Subcutaneous abdominal adipose tissue (tissue), 5 donors: Measurements from ENCODE around the gene NR3C1.

Experiments
- H3K27ac ChIP-seq: one replicate; pipeline ENCODE4 v1.7.0; 2013; ENCODE audit warnings: low read depth, mild to moderate bottlenecking, inconsistent platforms, low read length, moderate library complexity
- H3K27me3 ChIP-seq, 5 donors: one replicate each; pipeline ENCODE4 v1.7.0; 2013; ENCODE audit warnings: low read length in 5 of 5, inconsistent platforms in 1 of 5; ENCODE audit not compliant: control insufficient read depth in 5 of 5, insufficient read depth in 4 of 5
- H3K36me3 ChIP-seq, 5 donors: one replicate each; pipeline ENCODE4 v1.7.0; 2013; ENCODE audit warnings: low read length in 5 of 5; ENCODE audit not compliant: control insufficient read depth in 5 of 5, insufficient read depth in 5 of 5
- H3K4me1 ChIP-seq, 5 donors: one replicate each; pipeline ENCODE4 v1.7.0; 2013; ENCODE audit warnings: low read length in 5 of 5, mild to moderate bottlenecking in 3 of 5, moderate library complexity in 1 of 5; ENCODE audit not compliant: control insufficient read depth in 5 of 5, insufficient read depth in 5 of 5
- H3K4me3 ChIP-seq, 5 donors: one replicate each; pipeline ENCODE4 v1.7.0; 2013; ENCODE audit warnings: low read length in 5 of 5, low read depth in 1 of 5
- H3K9ac ChIP-seq, 5 donors: one replicate each; pipeline ENCODE4 v1.7.0; 2013; ENCODE audit warnings: low read length in 5 of 5, mild to moderate bottlenecking in 4 of 5, moderate library complexity in 3 of 5
- H3K9me3 ChIP-seq, 5 donors: one replicate each; pipeline ENCODE4 v1.7.0; 2013; ENCODE audit warnings: low read length in 5 of 5; ENCODE audit not compliant: control insufficient read depth in 5 of 5
- donor health status: healthy.
- donor health status: healthy.
- donor health status: healthy.
- donor health status: healthy.
- donor health status: healthy.

Gene NR3C1

GRCh38 chr5:143399616-143400540 is 3.6 kb downstream of the NR3C1 start:
- no peaks in the 10 kb centered on the region for H3K9me3 ChIP-seq
- peak overlapping the region; percentile 90 to 95 (median 93) for H3K4me3 ChIP-seq
- peaks cover 4 to 60% (median 48%) of the 10 kb centered on the region in 5 donors for H3K4me1 ChIP-seq
- H3K9ac ChIP-seq, result peak overlapping the region; percentile 67 to 96 (median 92)
- no peaks in the 10 kb centered on the region for H3K27me3 ChIP-seq
- peaks cover 0 to 10% (median 0%) of the 10 kb centered on the region in 5 donors for H3K36me3 ChIP-seq
- peak overlapping the region; percentile 100 for H3K27ac ChIP-seq

- peak overlapping the region; percentile 90 to 95 (median 93) for H3K4me3 ChIP-seq
- peak overlapping the region; percentile 100 for H3K27ac ChIP-seq
- H3K27me3 ChIP-seq, result no peaks in the 10 kb centered on the region
- peaks cover 0 to 10% (median 0%) of the 10 kb centered on the region in 5 donors for H3K36me3 ChIP-seq
- H3K9me3 ChIP-seq, result no peaks in the 10 kb centered on the region
- H3K4me1 ChIP-seq, result peaks cover 4 to 67% (median 60%) of the 10 kb centered on the region in 5 donors
- peak overlapping the region; percentile 40 to 96 (median 92) for H3K9ac ChIP-seq
Measured at GRCh38 chr5:143398451-143399237, 4.8 kb downstream of the NR3C1 start.

- Histone ChIP-seq H3K4me3 (peak overlapping the region; percentile 90 to 95 (median 93)), H3K27ac (peak overlapping the region; percentile 100), H3K27me3 (no peaks in the 10 kb centered on the region), H3K9ac (peak overlapping the region; percentile 40 to 94 (median 77)), H3K9me3 (no peaks in the 10 kb centered on the region), H3K36me3 (peaks cover 0 to 10% (median 0%) of the 10 kb centered on the region in 5 donors), H3K4me1 (peaks cover 6 to 73% (median 66%) of the 10 kb centered on the region in 5 donors)
Measured at GRCh38 chr5:143398053-143398355, 5.5 kb downstream of the NR3C1 start.

- no peaks in the 10 kb centered on the region for H3K9me3 ChIP-seq
- peak overlapping the region; percentile 100 for H3K27ac ChIP-seq
- H3K4me3 ChIP-seq, result peak overlapping the region; percentile 90 to 95 (median 93)
- H3K27me3 ChIP-seq, result no peaks in the 10 kb centered on the region
- peaks cover 0 to 10% (median 0%) of the 10 kb centered on the region in 5 donors for H3K36me3 ChIP-seq
- H3K9ac ChIP-seq, result peak overlapping the region; percentile 40 to 94 (median 77)
- H3K4me1 ChIP-seq, result peaks cover 6 to 77% (median 72%) of the 10 kb centered on the region in 5 donors
Measured at GRCh38 chr5:143397302-143398052, 6.0 kb downstream of the NR3C1 start.

GRCh38 chr5:143396353-143396940 is 7.0 kb downstream of the NR3C1 start:
- Histone ChIP-seq H3K4me1 (peaks cover 6 to 80% (median 67%) of the 10 kb centered on the region in 5 donors), H3K36me3 (peaks cover 0 to 10% (median 0%) of the 10 kb centered on the region in 5 donors), H3K4me3 (peak overlapping the region; percentile 90 to 95 (median 93))

GRCh38 chr5:143395638-143396352 is 7.7 kb downstream of the NR3C1 start:
- peaks cover 6 to 79% (median 66%) of the 10 kb centered on the region in 5 donors for H3K4me1 ChIP-seq
- peak overlapping the region; percentile 90 to 95 (median 93) for H3K4me3 ChIP-seq
- no peaks in the 10 kb centered on the region for H3K27me3 ChIP-seq
- peak overlapping the region; percentile 39 to 94 (median 65) for H3K9ac ChIP-seq
- peak overlapping the region; percentile 100 for H3K27ac ChIP-seq
- H3K36me3 ChIP-seq, result peaks cover 0 to 10% (median 0%) of the 10 kb centered on the region in 5 donors
- no peaks in the 10 kb centered on the region for H3K9me3 ChIP-seq

More at GRCh38 chr5:143396353-143396940, 7.0 kb downstream of the NR3C1 start:
- Histone ChIP-seq H3K9ac (peak overlapping the region; percentile 54 to 94 (median 71)), H3K9me3 (no peaks in the 10 kb centered on the region), H3K27me3 (no peaks in the 10 kb centered on the region), H3K27ac (peak overlapping the region; percentile 100)

- H3K4me3 ChIP-seq, result peak overlapping the region in 1 of 5 donors; percentile 11
- H3K27ac ChIP-seq, result peak overlapping the region; percentile 100
- H3K4me1 ChIP-seq, result peaks cover 4 to 88% (median 62%) of the 10 kb centered on the region in 5 donors
- peak overlapping the region in 1 of 5 donors; percentile 94 for H3K9ac ChIP-seq
- H3K36me3 ChIP-seq, result peaks cover 0 to 3% (median 0%) of the 10 kb centered on the region in 5 donors
- no peaks in the 10 kb centered on the region for H3K27me3 ChIP-seq
- no peaks in the 10 kb centered on the region for H3K9me3 ChIP-seq
Measured at GRCh38 chr5:143393524-143393923, 10.0 kb downstream of the NR3C1 start.

- no peaks in the 10 kb centered on the region for H3K27me3 ChIP-seq
- peak overlapping the region in 1 of 5 donors; percentile 11 for H3K4me3 ChIP-seq
- peaks cover 0 to 3% (median 0%) of the 10 kb centered on the region in 5 donors for H3K9me3 ChIP-seq
- peak overlapping the region; percentile 100 for H3K27ac ChIP-seq
- peak overlapping the region in 1 of 5 donors; percentile 45 for H3K9ac ChIP-seq
- H3K36me3 ChIP-seq, result peaks cover 0 to 3% (median 0%) of the 10 kb centered on the region in 5 donors
- peaks cover 4 to 90% (median 68%) of the 10 kb centered on the region in 5 donors for H3K4me1 ChIP-seq
Measured at GRCh38 chr5:143390941-143391340, 12.5 kb downstream of the NR3C1 start.
